SU-DHL-6 (cell line): ENCODE data around the gene KCTD14.
"Not testable (repeated sequence)": the region's sequence is repeated elsewhere in the genome, so short reads cannot be mapped to it uniquely, and the experiment has no call there.

ENCODE experiments used
- H2AFZ ChIP-seq: fragments of 200-600 bp; sonication (generic); 2 replicates; pipeline ENCODE4 v1.6.1; 2014; ENCODE audit warnings: low read depth, mild to moderate bottlenecking, moderate library complexity, mixed read lengths, antibody characterized with exemption, low read length; ENCODE audit not compliant: severe bottlenecking
- H3F3A ChIP-seq: fragments of 200-600 bp; shearing (Covaris generic); 2 replicates; pipeline ENCODE4 v1.6.0; 2016; ENCODE audit warnings: antibody characterized with exemption, mild to moderate bottlenecking; ENCODE audit not compliant: insufficient read depth
- H3K27ac ChIP-seq: fragments of 200-600 bp; sonication (generic); 2 replicates; pipeline ENCODE4 v1.5.1; 2016; ENCODE audit warnings: low read depth, mild to moderate bottlenecking, low read length, moderate library complexity, mixed read lengths
- H3K27me3 ChIP-seq: fragments of 200-600 bp; sonication (generic), shearing (Covaris generic); 2 replicates; pipeline ENCODE4 v1.6.0; 2014; ENCODE audit warnings: mild to moderate bottlenecking, low read length
- H3K36me3 ChIP-seq: fragments of 200-600 bp; sonication (generic); 2 replicates; pipeline ENCODE4 v1.6.1; 2014; ENCODE audit warnings: mild to moderate bottlenecking, low read length, mixed read lengths
- H3K4me2 ChIP-seq: fragments of 300-600, 200-600 bp; shearing (Covaris generic), sonication (generic); 2 replicates; pipeline ENCODE4 v1.6.0; 2014; ENCODE audit warnings: low read length, low read depth, mild to moderate bottlenecking; ENCODE audit not compliant: poor library complexity, severe bottlenecking
- H3K4me3 ChIP-seq: fragments of 200-600 bp; sonication (generic); 2 replicates; pipeline ENCODE4 v1.5.1; 2014; ENCODE audit warnings: antibody characterized with exemption, low read length, mild to moderate bottlenecking, mixed read lengths; ENCODE audit not compliant: insufficient read depth, poor library complexity, severe bottlenecking
- H3K79me2 ChIP-seq: fragments of 200-600 bp; sonication (generic); 2 replicates; pipeline ENCODE4 v1.6.1; 2014; ENCODE audit warnings: mild to moderate bottlenecking, low read length, moderate library complexity; ENCODE audit not compliant: insufficient read depth
- H3K9ac ChIP-seq: fragments of 200-600 bp; sonication (generic); 2 replicates; pipeline ENCODE4 v1.7.0; 2014; ENCODE audit warnings: mild to moderate bottlenecking, low read length
- H3K9me2 ChIP-seq: fragments of 200-600 bp; sonication (generic); replicated peaks from 2 replicates; pipeline ENCODE4 v1.6.1; 2014; ENCODE audit warnings: low read length; ENCODE audit not compliant: insufficient read depth
- H3K9me3 ChIP-seq: fragments of 200-600 bp; sonication (generic); 2 replicates; pipeline ENCODE4 v1.6.1; 2014; ENCODE audit warnings: low read length, mixed read lengths; ENCODE audit not compliant: insufficient read depth
- H4K20me1 ChIP-seq: fragments of 200-600 bp; sonication (generic); 2 replicates; pipeline ENCODE4 v1.6.1; 2014; ENCODE audit warnings: low read depth, mild to moderate bottlenecking, antibody characterized with exemption, low read length, moderate library complexity, mixed read lengths
- CTCF ChIP-seq: fragments of 200-600 bp; sonication (generic); IDR thresholded peaks from one replicate; pipeline ENCODE4 v1.5.1; 2017; ENCODE audit warnings: antibody characterized with exemption, mild to moderate bottlenecking, low read length, moderate library complexity; ENCODE audit not compliant: insufficient read depth, poor library complexity, severe bottlenecking
- EZH2phosphoT487 ChIP-seq: fragments of 200-600 bp; sonication (generic), shearing (Covaris generic); conservative IDR thresholded peaks from 2 replicates; pipeline ENCODE4 v1.6.1; 2018; ENCODE audit warnings: mild to moderate bottlenecking, antibody characterized with exemption, low read length, moderate library complexity, mixed read lengths

The KCTD14 gene

GRCh38 chr11:78020246-78020645 is 2.8 kb downstream of the KCTD14 start:
- no peak overlapping the region for H3K27ac ChIP-seq

GRCh38 chr11:78019808-78020207 is 3.3 kb downstream of the KCTD14 start:
- H3K9me3 ChIP-seq: no peaks in the 10 kb centered on the region
- H4K20me1 ChIP-seq: no peaks in the 10 kb centered on the region
- H2AFZ ChIP-seq: no peak overlapping the region
- no peaks in the 10 kb centered on the region for H3F3A ChIP-seq
- H3K79me2 ChIP-seq: no peaks in the 10 kb centered on the region
- H3K27me3 ChIP-seq: no peaks in the 10 kb centered on the region
- no peaks in the 10 kb centered on the region for H3K36me3 ChIP-seq
- no peak overlapping the region for H3K9ac ChIP-seq
- H3K4me2 ChIP-seq: no peak overlapping the region
- H3K27ac ChIP-seq: no peak overlapping the region
- TF ChIP-seq CTCF (no peak), EZH2phosphoT487 (no peak)
- no peak overlapping the region for H3K4me3 ChIP-seq
- H3K9me2 ChIP-seq: no peaks in the 10 kb centered on the region

More at GRCh38 chr11:78020246-78020645, 2.8 kb downstream of the KCTD14 start:
- H3K9me3 ChIP-seq: no peaks in the 10 kb centered on the region
- H3K9ac ChIP-seq: no peak overlapping the region
- H3K4me3 ChIP-seq: no peak overlapping the region
- no peaks in the 10 kb centered on the region for H3K36me3 ChIP-seq
- TF ChIP-seq EZH2phosphoT487 (no peak), CTCF (no peak)
- no peak overlapping the region for H2AFZ ChIP-seq
- no peak overlapping the region for H3K4me2 ChIP-seq
- H4K20me1 ChIP-seq: no peaks in the 10 kb centered on the region
- no peaks in the 10 kb centered on the region for H3K27me3 ChIP-seq
- H3K79me2 ChIP-seq: no peaks in the 10 kb centered on the region
- no peaks in the 10 kb centered on the region for H3F3A ChIP-seq
- no peaks in the 10 kb centered on the region for H3K9me2 ChIP-seq

DNA sequence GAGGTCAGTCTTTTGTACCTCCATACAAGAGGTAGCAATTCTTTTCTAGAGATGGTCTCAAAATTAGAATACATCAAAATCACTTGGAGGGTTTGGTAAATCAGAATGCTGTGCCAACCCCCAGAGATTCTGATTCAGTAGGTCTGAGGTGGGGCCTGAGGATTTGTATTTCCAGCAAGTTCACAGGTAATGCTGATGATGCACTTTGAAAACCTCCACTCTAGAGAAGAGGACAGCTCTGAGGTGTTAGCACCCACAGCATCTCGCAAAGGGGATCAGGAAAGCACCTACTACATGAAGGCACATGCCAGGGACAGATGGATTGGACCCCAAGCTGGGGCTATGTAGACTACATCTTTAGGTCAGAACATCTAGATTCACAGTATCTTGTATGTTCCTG is 7.2 kb downstream of the KCTD14 start:
- H3K27me3 ChIP-seq: no peaks in the 10 kb centered on the region
- H3K27ac ChIP-seq: no peak overlapping the region
- TF ChIP-seq CTCF (no peak), EZH2phosphoT487 (no peak)
- H3K79me2 ChIP-seq: no peaks in the 10 kb centered on the region
- H3K9me2 ChIP-seq: no peaks in the 10 kb centered on the region
- no peak overlapping the region for H3K4me2 ChIP-seq
- H3K9me3 ChIP-seq: no peaks in the 10 kb centered on the region
- no peaks in the 10 kb centered on the region for H3K36me3 ChIP-seq
- no peak overlapping the region for H3K4me3 ChIP-seq
- H4K20me1 ChIP-seq: no peaks in the 10 kb centered on the region
- no peak overlapping the region for H2AFZ ChIP-seq
- H3F3A ChIP-seq: no peaks in the 10 kb centered on the region
- no peak overlapping the region for H3K9ac ChIP-seq

DNA sequence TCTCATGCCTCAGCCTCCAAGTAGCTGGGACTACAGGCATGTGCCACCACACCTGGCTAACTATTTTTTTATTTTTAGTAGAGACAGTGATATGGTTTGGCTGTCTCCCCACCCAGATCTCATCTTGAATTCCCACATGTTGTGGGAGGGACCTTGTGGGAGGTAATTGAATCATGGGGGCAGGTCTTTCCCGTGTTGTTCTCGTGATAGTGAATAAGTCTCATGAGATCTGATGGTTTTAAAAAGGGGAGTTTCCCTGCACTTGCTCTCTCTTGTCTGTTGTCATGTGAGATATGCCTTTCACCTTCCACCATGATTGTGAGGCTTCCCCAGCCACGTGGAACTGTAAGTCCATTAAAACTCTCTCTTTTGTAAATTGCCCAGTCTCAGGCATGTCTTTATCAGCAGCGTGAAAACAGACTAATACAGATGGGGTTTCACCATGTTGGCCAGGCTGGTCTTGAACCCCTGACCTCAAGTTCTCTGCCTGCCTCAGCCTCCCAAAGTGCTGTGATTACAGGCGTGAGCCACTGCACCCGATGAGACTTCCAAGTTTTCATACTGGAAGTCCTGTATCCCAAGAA is 8.0 kb downstream of the KCTD14 start:
- H2AFZ ChIP-seq, H3K4me3 ChIP-seq, H3K9me2 ChIP-seq, H4K20me1 ChIP-seq, H3K36me3 ChIP-seq, H3K9ac ChIP-seq, H3K27ac ChIP-seq, H3K4me2 ChIP-seq, H3K27me3 ChIP-seq, H3F3A ChIP-seq, H3K9me3 ChIP-seq, H3K79me2 ChIP-seq: not testable (repeated sequence)
